Glomerular endothelial cell (primary cell): ENCODE data around the gene LAMC2. TPM values are rescaled to one million over a fixed set of nuclear protein-coding genes. Genes with fewer than 3 reads are reported as not detected.

ENCODE experiments used
- DNase-seq: peaks from one replicate; pipeline ENCODE4 v3.0.0-alpha.2; 2011; ENCODE audit warnings: low read depth, low spot score; ENCODE audit errors: extremely low read depth
- total RNA-seq: library from RNA; depleted of rRNA; stranded (reverse); fragments of >200 nt; gene quantifications from 2 replicates; pipeline ENCODE4 v1.2.3, GENCODE V29; 2015

LAMC2 gene
- total RNA-seq, 1 donor from 2014 or later = 132 TPM

- peak; percentile 84 for DNase-seq
These were observed 95.6 kb downstream of the LAMC2 start for GRCh38 chr1:183281553-183282091.

- no peak for DNase-seq
These were observed 96.2 kb downstream of the LAMC2 start for GRCh38 chr1:183282101-183282855.

GRCh38 chr1:183283286-183283685 lies 97.2 kb downstream of the LAMC2 start:
- DNase-seq = no peak

GRCh38 chr1:183284086-183284485 lies 98.0 kb downstream of the LAMC2 start:
- DNase-seq = no peak

- DNase-seq = no peak
These were observed 99.2 kb downstream of the LAMC2 start for GRCh38 chr1:183285256-183285655.

- no peak for DNase-seq
These were observed 99.7 kb downstream of the LAMC2 start for GRCh38 chr1:183285746-183286145.

GRCh38 chr1:183287191-183287675 lies 101.2 kb downstream of the LAMC2 start:
- no peak for DNase-seq

GRCh38 chr1:183288583-183288982 lies 102.5 kb downstream of the LAMC2 start:
- no peak for DNase-seq

- DNase-seq = no peak
These were observed 103.0 kb downstream of the LAMC2 start for GRCh38 chr1:183289051-183289496.

- DNase-seq = no peak
These were observed 104.6 kb downstream of the LAMC2 start for GRCh38 chr1:183290628-183291027.

GRCh38 chr1:183291216-183291762 lies 105.2 kb downstream of the LAMC2 start:
- DNase-seq = no peak

GRCh38 chr1:183291802-183292514 lies 105.9 kb downstream of the LAMC2 start:
- DNase-seq = no peak

- no peak for DNase-seq
These were observed 107.2 kb downstream of the LAMC2 start for GRCh38 chr1:183293241-183293640.

GRCh38 chr1:183293876-183294275 lies 107.8 kb downstream of the LAMC2 start:
- DNase-seq = no peak

Other genes with a start within 250 kb of the LAMC2 start
- gene SHCBP1L, start 233.1 kb upstream of the LAMC2 start, total RNA-seq = not detected in 2 replicates
- gene LAMC1, start 162.8 kb upstream of the LAMC2 start, total RNA-seq = 629 and 1,032 TPM in 2 replicates
- gene NMNAT2, start 232.1 kb downstream of the LAMC2 start, total RNA-seq = 0.23 and 0.24 TPM in 2 replicates